H1 (cell line): ENCODE measurements around the gene RTKN2. TPM values are rescaled to one million over a fixed set of nuclear protein-coding genes. Genes with fewer than 3 reads are reported as not detected.

Experiments
- CHD1 ChIP-seq: IDR thresholded peaks from 2 replicates; pipeline ENCODE4 v1.6.1; 2012; ENCODE audit warnings: low read depth, low read length, improper control_type of control experiment
- KDM4A ChIP-seq: IDR thresholded peaks from one replicate; pipeline ENCODE4 v1.7.1; 2012; ENCODE audit warnings: low read depth, mild to moderate bottlenecking, moderate library complexity, low read length, inconsistent platforms; ENCODE audit not compliant: severe bottlenecking
- NRF1 ChIP-seq: IDR thresholded peaks from 2 replicates; pipeline ENCODE4 v1.6.1; 2011; ENCODE audit warnings: mild to moderate bottlenecking, low read depth, low read length, improper control_type of control experiment
- SP2 ChIP-seq: IDR thresholded peaks from 2 replicates; pipeline ENCODE4 v1.6.1; 2012; ENCODE audit warnings: mild to moderate bottlenecking, low read length, inconsistent platforms
- polyA plus RNA-seq, 7 experiments: library from polyadenylated mRNA; depleted of rRNA in 3 of 7; stranded (reverse) in 5 of 7; unstranded in 2 of 7; fragments of >200 nt in 5 of 7; fragments of 200-250 nt in 2 of 7; gene quantifications; 1 replicate in 5 of 7; 2 replicates in 1 of 7; 4 replicates in 1 of 7; pipeline versions ENCODE4 v1.2.1 to v1.2.3, GENCODE V29; 2011 to 2013; ENCODE audit warnings: missing spikeins in 2 of 7, mixed read lengths in 2 of 7
- total RNA-seq: library from RNA; stranded (reverse); fragmentation: NEBNext Ultra II Directional; extraction: Animal tissue kit (Norgen Biotek cat#: 25700); gene quantifications from 2 replicates; pipeline ENCODE4 v1.2.1, GENCODE V29; 2021

RTKN2 gene
- total and polyA plus RNA-seq, 2 of the 8 experiments (the other 6 are each of a cell fraction or from before 2014, with no cell fraction given) = 5.1 to 24.6 TPM

GRCh38 chr10:62306663-62307062 lies 38.0 kb upstream of the RTKN2 start (continued):
- TF ChIP-seq CHD1 = no peak
- no peak for TF ChIP-seq SP2
- no peak for TF ChIP-seq KDM4A
- TF ChIP-seq NRF1 = no peak
